HG03432 (cell line): ENCODE measurements around the gene CCDC38.

Experiments used
- ATAC-seq: cut with Tn5 transposase; IDR thresholded peaks from one replicate; pipeline ENCODE4 v1.9.1; 2021; ENCODE audit warnings: mild to moderate bottlenecking, moderate library complexity; ENCODE audit not compliant: unreplicated experiment

Gene CCDC38

DNA sequence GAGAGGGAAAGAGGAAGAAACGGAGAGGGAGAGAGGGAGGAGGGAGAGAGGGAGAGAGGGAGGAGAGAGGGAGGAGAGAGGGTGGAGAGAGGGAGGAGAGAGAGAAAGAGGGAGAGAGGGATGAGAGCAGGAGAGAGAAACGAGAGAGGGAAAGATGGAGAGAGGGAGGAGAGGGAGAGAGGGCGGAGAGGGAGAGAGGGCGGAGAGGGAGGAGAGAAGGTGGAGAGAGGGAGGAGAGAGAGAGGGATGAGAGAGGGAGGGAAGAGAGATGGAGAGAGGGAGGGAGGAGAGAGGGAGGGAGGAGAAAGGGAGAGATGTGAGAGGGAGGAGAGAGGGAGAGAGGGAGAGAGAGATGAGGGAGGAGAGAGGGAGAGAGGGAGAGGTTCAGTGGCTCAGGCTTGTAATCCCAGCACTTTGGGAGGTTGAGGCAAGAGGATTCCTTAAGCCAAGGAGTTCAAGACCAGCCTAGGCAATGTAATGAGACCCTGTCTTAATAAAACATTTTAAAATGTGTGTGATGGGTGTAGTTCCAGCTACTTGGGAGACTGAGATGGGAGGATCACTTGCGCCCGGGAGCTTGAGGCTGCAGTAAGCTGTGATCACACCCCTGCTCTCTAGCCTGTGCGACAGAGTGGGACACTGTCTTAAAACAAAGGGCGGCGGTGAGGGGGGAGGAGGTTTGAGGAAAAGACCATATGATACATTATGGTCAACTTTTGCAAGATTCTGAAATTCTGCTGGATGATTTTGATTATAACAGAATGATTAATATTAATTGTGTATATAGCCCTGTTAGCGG lies 105.0 kb downstream of the CCDC38 start:
- no peak for ATAC-seq

DNA sequence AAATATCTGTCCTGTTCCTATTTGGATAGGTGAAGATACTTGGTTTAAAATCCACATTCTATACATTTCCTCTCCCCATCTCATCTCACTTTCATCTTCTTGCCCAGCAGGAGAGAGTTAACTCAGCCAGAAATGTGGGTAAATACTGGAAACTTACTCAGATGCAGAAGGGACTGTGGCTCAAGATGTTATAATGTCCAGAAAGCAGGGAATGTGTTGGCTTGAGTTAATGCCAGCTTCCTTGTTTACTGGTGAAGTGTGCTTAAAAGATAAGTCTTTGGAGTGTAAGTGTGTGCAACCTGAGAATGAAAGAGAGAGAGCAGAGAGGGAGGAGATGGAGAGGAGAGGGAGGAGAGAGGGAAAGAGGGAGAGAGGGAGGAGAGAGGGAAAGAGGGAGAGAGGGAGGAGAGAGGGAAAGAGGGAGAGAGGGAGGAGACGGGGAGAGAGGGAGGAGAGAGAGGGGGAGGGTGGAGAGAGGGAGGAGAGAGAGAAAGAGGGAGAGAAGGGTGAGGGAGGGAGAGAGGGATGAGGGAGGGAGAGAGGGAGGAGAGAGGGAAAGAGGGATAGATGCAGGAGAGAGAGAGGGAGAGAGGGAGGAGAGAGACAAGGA lies 105.7 kb downstream of the CCDC38 start:
- ATAC-seq, result no peak

DNA sequence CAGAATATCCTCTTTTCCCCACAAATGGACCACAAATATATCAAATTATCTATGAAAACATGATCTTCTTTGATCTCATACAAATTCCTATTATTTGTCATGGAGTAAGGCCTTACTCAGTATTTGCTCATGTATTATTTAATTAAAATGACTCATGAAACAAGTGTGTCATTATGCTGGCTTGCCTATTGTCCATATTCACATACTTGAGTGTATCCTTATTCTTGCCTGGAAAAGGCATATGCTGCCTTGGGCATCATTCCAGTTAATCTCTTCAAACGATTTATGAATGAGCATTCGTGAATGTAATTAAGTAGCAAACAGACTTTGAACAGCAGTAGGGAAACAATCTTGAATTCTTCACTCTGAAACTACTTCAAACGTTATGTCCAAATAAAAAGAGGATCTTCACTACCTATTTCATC lies 106.2 kb downstream of the CCDC38 start:
- ATAC-seq, result no peak

DNA sequence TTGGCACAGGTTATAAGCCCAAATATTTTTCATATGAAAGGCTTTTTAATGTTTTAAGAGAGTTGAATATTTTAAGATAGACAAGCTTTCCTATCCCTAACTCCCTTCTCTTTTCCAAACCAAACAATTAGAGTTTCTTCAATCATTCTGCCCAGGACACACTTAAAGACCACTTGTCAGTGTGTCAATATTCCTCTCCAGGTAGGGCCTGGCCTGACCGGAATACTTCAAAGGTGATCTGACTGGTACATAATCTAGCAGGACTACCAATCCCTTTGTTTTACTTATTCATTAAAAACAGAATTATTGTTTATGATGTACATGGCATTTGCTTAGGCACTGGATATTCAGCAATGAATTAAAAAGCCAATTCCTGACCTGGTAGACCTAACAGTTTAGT lies 107.8 kb downstream of the CCDC38 start:
- ATAC-seq, result no peak

DNA sequence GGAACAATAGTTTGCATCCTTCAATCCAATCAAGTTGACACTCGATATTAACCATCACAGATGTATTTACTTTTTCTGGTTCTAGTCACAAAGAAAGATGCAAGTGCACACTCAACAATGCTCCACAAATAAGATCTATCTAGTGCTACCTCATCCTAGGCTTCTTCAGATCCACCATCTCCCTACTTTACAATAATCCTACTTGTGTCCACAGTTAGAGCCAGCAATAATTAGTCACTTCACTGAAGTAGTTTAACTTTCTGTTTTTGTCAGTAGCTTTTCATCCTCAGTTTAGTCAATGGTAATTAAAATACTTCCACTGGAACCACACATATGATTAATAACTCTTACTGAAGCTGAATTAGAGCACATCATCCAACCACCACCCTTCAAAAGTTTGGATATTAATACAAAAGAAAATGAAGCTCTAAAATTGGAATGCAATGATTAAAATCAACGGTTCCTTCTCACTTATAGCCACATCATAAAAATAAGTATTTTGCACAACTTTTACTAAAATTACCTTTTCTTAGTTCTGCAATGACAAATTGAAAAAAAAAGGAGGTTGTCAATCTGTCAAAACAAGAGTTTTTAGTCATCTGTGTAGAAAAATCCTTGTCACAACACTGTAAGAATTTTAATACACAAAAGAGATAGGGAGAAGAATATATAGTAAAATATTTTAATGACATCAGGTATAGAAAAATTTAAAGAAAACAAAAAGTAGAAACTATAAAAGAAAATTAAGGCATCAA lies 111.9 kb downstream of the CCDC38 start:
- ATAC-seq, result no peak

DNA sequence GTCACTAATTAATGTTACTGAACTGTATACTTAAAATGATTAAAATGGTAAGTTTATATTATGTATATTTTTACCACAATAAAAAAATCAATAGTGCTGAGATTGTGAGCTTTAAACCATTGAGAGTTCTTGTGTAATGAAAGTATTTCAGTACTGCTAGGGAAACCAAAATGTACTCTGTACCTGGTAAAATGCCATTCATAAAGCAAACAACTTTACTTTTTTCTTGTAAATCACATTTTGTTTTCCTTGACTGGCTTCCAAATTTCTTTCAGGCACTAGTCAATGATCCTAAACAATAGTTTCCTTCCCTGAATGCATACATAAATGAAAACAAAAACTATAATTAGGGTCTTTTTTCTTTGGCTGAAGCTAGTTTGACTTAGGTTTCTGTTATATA lies 113.0 kb downstream of the CCDC38 start:
- no peak for ATAC-seq

DNA sequence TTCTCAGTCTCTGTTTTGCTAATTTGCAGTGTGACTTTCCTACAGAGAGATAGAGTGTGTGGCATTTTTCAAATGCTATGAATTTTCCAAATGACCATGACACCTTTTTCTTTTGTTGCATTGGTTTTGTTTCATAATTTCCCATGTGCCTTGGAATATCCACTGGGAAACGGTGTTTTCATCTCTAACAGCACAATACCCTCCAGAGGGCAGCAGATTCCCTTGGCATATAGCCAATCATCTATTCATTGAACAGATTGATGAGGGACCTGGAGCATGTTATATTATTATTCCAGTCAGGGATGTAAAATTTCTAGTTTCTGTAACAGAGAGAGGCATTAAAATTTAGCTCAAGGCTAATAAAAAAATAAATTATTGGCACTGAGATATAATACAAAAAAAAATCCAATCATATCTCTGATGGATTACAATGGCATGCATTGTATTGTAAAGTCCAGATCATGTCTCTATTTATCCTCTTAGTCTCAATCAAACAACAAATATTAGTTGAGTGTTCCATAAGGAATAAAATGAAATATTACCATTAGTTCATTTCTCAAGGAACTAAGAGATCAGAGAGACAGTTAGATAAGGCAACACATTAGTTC lies 122.2 kb downstream of the CCDC38 start:
- ATAC-seq, result no peak
